GM12878 (cell line): ENCODE data around the gene RFFL. TPM values are rescaled to one million over a fixed set of nuclear protein-coding genes. Genes with fewer than 3 reads are reported as not detected.

ENCODE experiments used
- polyA plus RNA-seq, 11 experiments: library from polyadenylated mRNA; depleted of rRNA in 4 of 11; unstranded in 6 of 11; stranded (reverse) in 5 of 11; fragments of >200 nt; fragmentation: Nextera tagmentation in 4 of 11; fragmentation: Illumina TruSeq in 1 of 11; extraction: Ambion mirVana in 4 of 11; extraction: Trizol in 1 of 11; gene quantifications; 1 replicate in 1 of 11; 2 replicates in 10 of 11; pipeline versions ENCODE4 v1.2.1 to v1.2.3, GENCODE V29; 2011 to 2016; ENCODE audit warnings: inconsistent platforms in 2 of 11, missing spikeins in 2 of 11, low read depth in 1 of 11
- small RNA-seq: library from RNA; depleted of rRNA; stranded (forward); fragments of <200 nt; gene quantifications from one replicate; pipeline ENCODE3, GENCODE V24; 2014
- total RNA-seq, 4 experiments: library from RNA; depleted of rRNA in 3 of 4; stranded (reverse); fragments of >200 nt in 3 of 4; fragmentation: Illumina TruSeq in 1 of 4; extraction: Trizol in 1 of 4; gene quantifications; 2 replicates each; pipeline versions ENCODE4 v1.2.1 to v1.2.3, GENCODE V29; 2013 to 2021

Gene RFFL
- total and polyA plus RNA-seq, 10 of the 15 experiments (the other 5 are each of a cell fraction or from before 2014, with no cell fraction given) = 4.7 to 56.1 (median 26.9) TPM

Small RNA genes within 50 kb of the gene (small RNA-seq; reads per million reads assigned to genes)
- gene AC004223.1 = not detected
- not detected for gene RNU6-840P

Other genes with a start within 250 kb of the RFFL start
Only the 7 nearest of the 9 such genes appear.
- 1.9 and 2.2 TPM in 2 replicates for gene CCT6B, start 102.2 kb downstream of the RFFL start, total RNA-seq (2014; rRNA removed)
- gene CCT6B, start 102.2 kb downstream of the RFFL start, total RNA-seq (2014; rRNA removed; fragmentation: Illumina TruSeq; extraction: Trizol) = 2.6 and 3.1 TPM in 2 replicates
- gene CCT6B, start 102.2 kb downstream of the RFFL start, total RNA-seq (2021) = 2.8 TPM in 2 replicates
- 1.6 and 2.5 TPM in 2 replicates for gene CCT6B, start 102.2 kb downstream of the RFFL start, polyA plus RNA-seq (2011; rRNA removed)
- 2.5 and 3.2 TPM in 2 replicates for gene CCT6B, start 102.2 kb downstream of the RFFL start, polyA plus RNA-seq (2014; fragmentation: Illumina TruSeq; extraction: Trizol)
- gene CCT6B, start 102.2 kb downstream of the RFFL start, polyA plus RNA-seq (2014; fragmentation: Nextera tagmentation; extraction: Ambion mirVana) = 1 to 10 TPM; 3.9 to 6.1 TPM
- 1.6 and 2.4 TPM in 2 replicates for gene CCT6B, start 102.2 kb downstream of the RFFL start, polyA plus RNA-seq (2014; rRNA removed)
- 1 to 10 TPM; 2.1 to 2.6 TPM for gene CCT6B, start 102.2 kb downstream of the RFFL start, polyA plus RNA-seq (2016; fragmentation: Nextera tagmentation; extraction: Ambion mirVana)
- 9.7 and 11.3 TPM in 2 replicates for gene ZNF830, start 102.2 kb downstream of the RFFL start, total RNA-seq (2014; rRNA removed)
- gene ZNF830, start 102.2 kb downstream of the RFFL start, total RNA-seq (2014; rRNA removed; fragmentation: Illumina TruSeq; extraction: Trizol) = 18.5 and 19.9 TPM in 2 replicates
- 13.6 and 14.9 TPM in 2 replicates for gene ZNF830, start 102.2 kb downstream of the RFFL start, total RNA-seq (2021)
- gene ZNF830, start 102.2 kb downstream of the RFFL start, polyA plus RNA-seq (2011; rRNA removed) = 12.0 and 20.7 TPM in 2 replicates
- gene ZNF830, start 102.2 kb downstream of the RFFL start, polyA plus RNA-seq (2014; fragmentation: Illumina TruSeq; extraction: Trizol) = 12.3 and 15.2 TPM in 2 replicates
- 10 to 100 TPM; 10.6 to 15.4 TPM for gene ZNF830, start 102.2 kb downstream of the RFFL start, polyA plus RNA-seq (2014; fragmentation: Nextera tagmentation; extraction: Ambion mirVana)
- 10.5 and 15.0 TPM in 2 replicates for gene ZNF830, start 102.2 kb downstream of the RFFL start, polyA plus RNA-seq (2014; rRNA removed)
- gene ZNF830, start 102.2 kb downstream of the RFFL start, polyA plus RNA-seq (2016; fragmentation: Nextera tagmentation; extraction: Ambion mirVana) = 10 to 100 TPM; 16.2 to 16.8 TPM
- gene LIG3, start 83.2 kb downstream of the RFFL start, total RNA-seq (2014; rRNA removed) = 33.8 and 38.1 TPM in 2 replicates
- 30.2 and 30.6 TPM in 2 replicates for gene LIG3, start 83.2 kb downstream of the RFFL start, total RNA-seq (2014; rRNA removed; fragmentation: Illumina TruSeq; extraction: Trizol)
- gene LIG3, start 83.2 kb downstream of the RFFL start, total RNA-seq (2021) = 37.6 and 38.7 TPM in 2 replicates
- 37.4 and 41.7 TPM in 2 replicates for gene LIG3, start 83.2 kb downstream of the RFFL start, polyA plus RNA-seq (2011; rRNA removed)
- gene LIG3, start 83.2 kb downstream of the RFFL start, polyA plus RNA-seq (2014; fragmentation: Illumina TruSeq; extraction: Trizol) = 31.3 and 36.2 TPM in 2 replicates
- gene LIG3, start 83.2 kb downstream of the RFFL start, polyA plus RNA-seq (2014; fragmentation: Nextera tagmentation; extraction: Ambion mirVana) = 1 to 10 TPM; 6.5 to 6.6 TPM
- 37.1 and 45.4 TPM in 2 replicates for gene LIG3, start 83.2 kb downstream of the RFFL start, polyA plus RNA-seq (2014; rRNA removed)
- 10 to 100 TPM; 24.3 to 26.3 TPM for gene LIG3, start 83.2 kb downstream of the RFFL start, polyA plus RNA-seq (2016; fragmentation: Nextera tagmentation; extraction: Ambion mirVana)
- 12.0 and 12.3 TPM in 2 replicates for gene RAD51D, start 56.2 kb upstream of the RFFL start, total RNA-seq (2014; rRNA removed)
- 10.0 and 11.5 TPM in 2 replicates for gene RAD51D, start 56.2 kb upstream of the RFFL start, total RNA-seq (2014; rRNA removed; fragmentation: Illumina TruSeq; extraction: Trizol)
- gene RAD51D, start 56.2 kb upstream of the RFFL start, total RNA-seq (2021) = 22.1 and 26.0 TPM in 2 replicates
- 13.0 and 14.7 TPM in 2 replicates for gene RAD51D, start 56.2 kb upstream of the RFFL start, polyA plus RNA-seq (2011; rRNA removed)
- 7.0 and 11.8 TPM in 2 replicates for gene RAD51D, start 56.2 kb upstream of the RFFL start, polyA plus RNA-seq (2014; fragmentation: Illumina TruSeq; extraction: Trizol)
- 1 to 10 TPM; 2.6 to 4.9 TPM for gene RAD51D, start 56.2 kb upstream of the RFFL start, polyA plus RNA-seq (2014; fragmentation: Nextera tagmentation; extraction: Ambion mirVana)
- gene RAD51D, start 56.2 kb upstream of the RFFL start, polyA plus RNA-seq (2014; rRNA removed) = 16.7 and 21.2 TPM in 2 replicates
- 10 to 100 TPM; 24.2 to 29.3 TPM for gene RAD51D, start 56.2 kb upstream of the RFFL start, polyA plus RNA-seq (2016; fragmentation: Nextera tagmentation; extraction: Ambion mirVana)
- 0.11 TPM in 1 of 2 replicates, not detected in the other for gene FNDC8, start 57.9 kb upstream of the RFFL start, total RNA-seq (2014; rRNA removed)
- not detected in 2 replicates for gene FNDC8, start 57.9 kb upstream of the RFFL start, total RNA-seq (2014; rRNA removed; fragmentation: Illumina TruSeq; extraction: Trizol)
- gene FNDC8, start 57.9 kb upstream of the RFFL start, total RNA-seq (2021) = 0.15 TPM in 1 of 2 replicates, not detected in the other
- gene FNDC8, start 57.9 kb upstream of the RFFL start, polyA plus RNA-seq (2011; rRNA removed) = not detected in 2 replicates
- gene FNDC8, start 57.9 kb upstream of the RFFL start, polyA plus RNA-seq (2014; fragmentation: Illumina TruSeq; extraction: Trizol) = not detected in 2 replicates
- under 1 TPM in 1 of 2 experiments, not detected in 1; 0.06 TPM for gene FNDC8, start 57.9 kb upstream of the RFFL start, polyA plus RNA-seq (2014; fragmentation: Nextera tagmentation; extraction: Ambion mirVana)
- 0.09 TPM in 1 of 2 replicates, not detected in the other for gene FNDC8, start 57.9 kb upstream of the RFFL start, polyA plus RNA-seq (2014; rRNA removed)
- not detected for gene FNDC8, start 57.9 kb upstream of the RFFL start, polyA plus RNA-seq (2016; fragmentation: Nextera tagmentation; extraction: Ambion mirVana)
- gene NLE1, start 78.6 kb upstream of the RFFL start, total RNA-seq (2014; rRNA removed) = 30.6 and 33.0 TPM in 2 replicates
- gene NLE1, start 78.6 kb upstream of the RFFL start, total RNA-seq (2014; rRNA removed; fragmentation: Illumina TruSeq; extraction: Trizol) = 17.9 and 18.3 TPM in 2 replicates
- gene NLE1, start 78.6 kb upstream of the RFFL start, total RNA-seq (2021) = 33.5 and 39.1 TPM in 2 replicates
- gene NLE1, start 78.6 kb upstream of the RFFL start, polyA plus RNA-seq (2011; rRNA removed) = 9.8 and 17.3 TPM in 2 replicates
- 8.0 and 13.6 TPM in 2 replicates for gene NLE1, start 78.6 kb upstream of the RFFL start, polyA plus RNA-seq (2014; fragmentation: Illumina TruSeq; extraction: Trizol)
- 1 to 10 TPM; 2.4 to 5.5 TPM for gene NLE1, start 78.6 kb upstream of the RFFL start, polyA plus RNA-seq (2014; fragmentation: Nextera tagmentation; extraction: Ambion mirVana)
- gene NLE1, start 78.6 kb upstream of the RFFL start, polyA plus RNA-seq (2014; rRNA removed) = 27.2 and 33.3 TPM in 2 replicates
- gene NLE1, start 78.6 kb upstream of the RFFL start, polyA plus RNA-seq (2016; fragmentation: Nextera tagmentation; extraction: Ambion mirVana) = 10 to 100 TPM; 17.2 to 17.9 TPM
- gene UNC45B, start 84.1 kb upstream of the RFFL start, total RNA-seq (2014; rRNA removed) = not detected in 2 replicates
- not detected in 2 replicates for gene UNC45B, start 84.1 kb upstream of the RFFL start, total RNA-seq (2014; rRNA removed; fragmentation: Illumina TruSeq; extraction: Trizol)
- not detected in 2 replicates for gene UNC45B, start 84.1 kb upstream of the RFFL start, total RNA-seq (2021)
- gene UNC45B, start 84.1 kb upstream of the RFFL start, polyA plus RNA-seq (2011; rRNA removed) = not detected in 2 replicates
- gene UNC45B, start 84.1 kb upstream of the RFFL start, polyA plus RNA-seq (2014; fragmentation: Illumina TruSeq; extraction: Trizol) = not detected in 2 replicates
- gene UNC45B, start 84.1 kb upstream of the RFFL start, polyA plus RNA-seq (2014; fragmentation: Nextera tagmentation; extraction: Ambion mirVana) = not detected
- gene UNC45B, start 84.1 kb upstream of the RFFL start, polyA plus RNA-seq (2014; rRNA removed) = not detected in 2 replicates
- gene UNC45B, start 84.1 kb upstream of the RFFL start, polyA plus RNA-seq (2016; fragmentation: Nextera tagmentation; extraction: Ambion mirVana) = under 1 TPM in 1 of 2 experiments, not detected in 1; 0.03 TPM